IPS-20b (cell line): ENCODE results near the gene CFAP99.
A peak's percentile ranks its signal among the peaks of the same experiment; 100 is the strongest.

Source experiments
- H3K27ac ChIP-seq: one replicate; pipeline ENCODE4 v1.5.1; 2013; ENCODE audit warnings: low read length
- H3K27me3 ChIP-seq: 2 replicates; pipeline ENCODE4 v1.6.1; 2013; ENCODE audit warnings: mild to moderate bottlenecking, low read length, inconsistent platforms; ENCODE audit not compliant: insufficient read depth
- H3K36me3 ChIP-seq: 2 replicates; pipeline ENCODE4 v1.6.1; 2013; ENCODE audit warnings: low read depth, mild to moderate bottlenecking, inconsistent platforms, low read length, moderate library complexity; ENCODE audit not compliant: insufficient read depth
- H3K4me1 ChIP-seq: 2 replicates; pipeline ENCODE4 v1.6.1; 2013; ENCODE audit warnings: mild to moderate bottlenecking, control low read depth, inconsistent platforms, low read length, moderate library complexity; ENCODE audit not compliant: insufficient read depth
- H3K4me3 ChIP-seq: 2 replicates; pipeline ENCODE4 v1.5.1; 2013; ENCODE audit warnings: mild to moderate bottlenecking, low read length, inconsistent platforms
- H3K9ac ChIP-seq: 2 replicates; pipeline ENCODE4 v1.6.1; 2013; ENCODE audit warnings: low read depth, mild to moderate bottlenecking, inconsistent platforms, low read length, moderate library complexity
- H3K9me3 ChIP-seq: 2 replicates; pipeline ENCODE4 v1.6.1; 2013; ENCODE audit warnings: mild to moderate bottlenecking, low read depth, low read length, inconsistent platforms; ENCODE audit not compliant: insufficient read depth

The CFAP99 gene

GRCh38 chr4:2470791-2471190 is 52.0 kb downstream of the CFAP99 start:
- Histone ChIP-seq H3K9me3 (no peaks in the 10 kb centered on the region), H3K9ac (peak overlapping the region; percentile 96; the same call in 1 of the 2 replicates), H3K36me3 (peaks cover 31% of the 10 kb centered on the region), H3K27ac (no peak overlapping the region), H3K27me3 (no peaks in the 10 kb centered on the region), H3K4me3 (peak overlapping the region; percentile 95), H3K4me1 (peaks cover 3% of the 10 kb centered on the region)

DNA sequence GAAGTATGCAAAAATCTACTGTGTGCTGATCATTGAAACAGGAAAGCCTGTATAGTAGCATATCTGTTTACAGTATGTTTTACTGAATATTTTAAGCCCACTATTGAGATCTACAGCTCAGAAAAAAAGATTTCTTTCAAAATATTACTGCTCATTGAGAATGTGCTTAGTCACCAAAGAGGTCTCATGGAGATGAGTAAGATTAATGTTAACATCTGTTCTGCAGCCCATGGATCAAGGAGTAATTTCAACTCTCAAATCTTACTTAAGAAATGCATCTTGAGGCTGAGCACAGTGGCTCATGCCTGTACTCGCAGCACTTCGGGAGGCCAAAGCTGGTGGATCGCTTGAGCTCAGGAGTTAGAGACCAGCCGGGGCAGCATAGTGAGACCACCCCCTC is 53.4 kb downstream of the CFAP99 start:
- no peak overlapping the region for H3K27ac ChIP-seq
- no peaks in the 10 kb centered on the region for H3K27me3 ChIP-seq
- H3K9ac ChIP-seq, result no peak overlapping the region
- no peak overlapping the region for H3K4me3 ChIP-seq
- H3K9me3 ChIP-seq, result no peaks in the 10 kb centered on the region
- H3K36me3 ChIP-seq, result peaks cover 37% of the 10 kb centered on the region
- peaks cover 3% of the 10 kb centered on the region for H3K4me1 ChIP-seq

DNA sequence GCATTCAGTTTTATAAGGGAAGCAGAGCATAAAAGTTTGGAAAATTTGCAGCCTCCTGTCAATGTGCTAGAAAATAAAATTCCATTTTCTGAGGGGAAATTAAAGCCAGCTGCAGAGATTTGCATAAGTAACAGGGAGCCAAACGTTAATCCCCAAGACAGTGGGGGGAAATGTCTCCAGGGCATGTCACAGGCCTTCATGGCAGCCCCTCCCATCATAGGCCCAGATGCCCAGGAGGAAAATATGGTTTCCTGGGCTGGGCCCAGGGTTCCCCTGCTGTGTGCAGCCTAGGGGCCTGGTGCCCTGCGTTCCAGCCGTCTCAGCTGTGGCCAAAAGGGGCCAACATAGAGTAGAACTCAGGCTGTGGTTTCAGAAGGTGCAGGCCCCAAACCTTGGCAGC is 59.5 kb downstream of the CFAP99 start:
- no peak overlapping the region for H3K9ac ChIP-seq
- no peaks in the 10 kb centered on the region for H3K27me3 ChIP-seq
- no peak overlapping the region for H3K27ac ChIP-seq
- H3K4me3 ChIP-seq, result no peak overlapping the region
- H3K9me3 ChIP-seq, result no peaks in the 10 kb centered on the region
- peaks cover 20% of the 10 kb centered on the region; the same call in 1 of the 2 replicates for H3K4me1 ChIP-seq
- peaks cover 18% of the 10 kb centered on the region; the same call in 1 of the 2 replicates for H3K36me3 ChIP-seq

GRCh38 chr4:2480649-2481048 is 61.9 kb downstream of the CFAP99 start:
- Histone ChIP-seq H3K27me3 (no peaks in the 10 kb centered on the region), H3K9ac (no peak overlapping the region), H3K36me3 (peaks cover 15% of the 10 kb centered on the region; the same call in 1 of the 2 replicates), H3K27ac (no peak overlapping the region), H3K4me1 (peaks cover 20% of the 10 kb centered on the region; the same call in 1 of the 2 replicates), H3K4me3 (no peak overlapping the region), H3K9me3 (no peaks in the 10 kb centered on the region)

DNA sequence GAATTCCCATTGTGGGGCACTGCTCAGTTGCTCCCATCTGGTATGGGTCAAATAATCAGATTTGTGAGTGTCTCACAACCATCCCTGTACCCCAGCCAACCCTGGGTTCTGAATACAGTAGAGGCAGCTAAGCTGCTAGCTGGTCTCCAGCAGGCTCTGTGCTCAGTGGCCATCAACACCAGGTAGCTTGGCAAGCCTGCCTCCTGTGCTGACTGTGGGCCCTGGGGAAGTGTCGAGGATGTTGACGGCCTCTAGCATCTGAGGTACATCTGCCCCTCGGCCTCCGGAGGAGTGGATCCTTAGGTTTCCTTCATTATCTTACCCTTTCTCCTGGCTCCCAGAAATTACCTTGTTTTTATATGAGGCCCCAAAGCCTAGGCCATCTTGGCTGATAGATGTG is 63.4 kb downstream of the CFAP99 start:
- H3K27ac ChIP-seq, result no peak overlapping the region
- peaks cover 20% of the 10 kb centered on the region; the same call in 1 of the 2 replicates for H3K4me1 ChIP-seq
- H3K9ac ChIP-seq, result no peak overlapping the region
- no peaks in the 10 kb centered on the region for H3K9me3 ChIP-seq
- no peaks in the 10 kb centered on the region for H3K27me3 ChIP-seq
- no peak overlapping the region for H3K4me3 ChIP-seq
- H3K36me3 ChIP-seq, result peaks cover 8% of the 10 kb centered on the region; the same call in 1 of the 2 replicates

DNA sequence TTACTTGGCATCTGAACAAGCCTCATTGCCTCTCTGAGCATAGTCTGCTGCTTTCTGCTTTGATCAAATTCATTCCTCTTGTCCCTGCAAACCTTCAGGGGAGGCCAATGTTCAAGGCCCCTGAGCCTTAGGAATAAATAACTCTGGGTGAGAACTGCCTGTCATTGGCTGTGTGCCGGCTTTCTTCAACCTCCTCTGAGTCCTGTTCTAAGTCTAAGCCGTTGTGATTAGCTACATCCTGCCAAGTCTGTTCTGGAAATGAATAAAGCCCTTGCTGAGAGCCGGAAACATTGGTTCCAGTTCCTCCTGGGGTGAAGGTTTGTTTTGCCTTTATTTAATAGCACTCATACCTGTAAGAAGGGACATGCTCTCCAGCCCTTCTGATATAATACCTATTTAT is 63.9 kb downstream of the CFAP99 start:
- Histone ChIP-seq H3K27me3 (no peaks in the 10 kb centered on the region), H3K4me1 (peaks cover 18% of the 10 kb centered on the region; the same call in 1 of the 2 replicates), H3K4me3 (no peak overlapping the region), H3K27ac (no peak overlapping the region), H3K9me3 (no peaks in the 10 kb centered on the region), H3K9ac (no peak overlapping the region), H3K36me3 (peaks cover 8% of the 10 kb centered on the region; the same call in 1 of the 2 replicates)

GRCh38 chr4:2483237-2483636 is 64.5 kb downstream of the CFAP99 start:
- Histone ChIP-seq H3K4me3 (no peak overlapping the region), H3K27me3 (no peaks in the 10 kb centered on the region), H3K27ac (no peak overlapping the region), H3K36me3 (peaks cover 8% of the 10 kb centered on the region; the same call in 1 of the 2 replicates), H3K4me1 (peaks cover 14% of the 10 kb centered on the region; the same call in 1 of the 2 replicates), H3K9me3 (no peaks in the 10 kb centered on the region), H3K9ac (no peak overlapping the region)

DNA sequence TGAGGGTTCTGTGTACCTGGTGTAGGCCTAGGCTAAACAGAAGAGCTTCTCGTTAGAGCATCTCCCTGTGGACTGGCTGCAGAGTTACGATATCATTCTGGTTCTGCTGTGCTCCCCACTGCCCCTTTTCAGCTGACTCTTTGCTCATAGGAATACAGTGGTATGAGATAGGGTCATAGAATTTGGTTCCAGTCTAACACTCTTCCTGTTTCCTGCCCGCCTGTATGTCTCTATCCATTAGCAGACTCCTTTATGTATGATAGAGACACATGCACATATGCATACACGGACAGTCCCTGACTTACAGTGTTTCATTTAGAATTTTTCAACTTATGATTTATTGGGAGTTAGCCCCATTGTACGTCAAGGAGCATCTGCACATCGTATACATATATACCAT is 65.4 kb downstream of the CFAP99 start:
- Histone ChIP-seq H3K9ac (no peak overlapping the region), H3K27me3 (no peaks in the 10 kb centered on the region), H3K36me3 (peaks cover 8% of the 10 kb centered on the region; the same call in 1 of the 2 replicates), H3K4me3 (no peak overlapping the region), H3K9me3 (no peaks in the 10 kb centered on the region), H3K4me1 (peaks cover 12% of the 10 kb centered on the region; the same call in 1 of the 2 replicates), H3K27ac (no peak overlapping the region)

- no peak overlapping the region for H3K27ac ChIP-seq
- H3K27me3 ChIP-seq, result no peaks in the 10 kb centered on the region
- H3K9me3 ChIP-seq, result no peaks in the 10 kb centered on the region
- H3K36me3 ChIP-seq, result peaks cover 15% of the 10 kb centered on the region
- H3K9ac ChIP-seq, result no peak overlapping the region
- H3K4me3 ChIP-seq, result no peak overlapping the region
- H3K4me1 ChIP-seq, result peaks cover 12% of the 10 kb centered on the region; the same call in 1 of the 2 replicates
Measured at GRCh38 chr4:2484993-2485392, 66.2 kb downstream of the CFAP99 start.

DNA sequence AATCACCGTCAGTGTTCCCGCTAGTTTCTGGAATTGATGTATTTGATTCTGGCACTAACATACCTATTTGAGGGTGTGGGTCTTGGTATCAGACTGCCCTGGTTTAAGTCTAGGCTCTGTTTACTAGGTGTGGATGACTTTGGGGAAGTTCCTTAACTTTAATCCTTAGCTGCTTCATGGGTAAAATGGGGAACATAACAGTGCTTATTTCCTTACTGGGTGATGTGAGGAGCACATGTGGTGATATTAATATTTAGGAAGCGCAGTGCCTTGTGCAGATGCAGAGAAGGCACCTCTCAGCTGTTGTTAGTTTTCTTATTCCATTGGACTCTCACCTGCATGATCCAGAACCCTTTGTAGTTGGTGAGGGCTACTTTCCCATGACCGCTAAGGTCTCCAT is 67.2 kb downstream of the CFAP99 start:
- H3K9me3 ChIP-seq, result no peaks in the 10 kb centered on the region
- H3K4me1 ChIP-seq, result peaks cover 12% of the 10 kb centered on the region; the same call in 1 of the 2 replicates
- no peaks in the 10 kb centered on the region for H3K27me3 ChIP-seq
- H3K36me3 ChIP-seq, result peaks cover 20% of the 10 kb centered on the region
- no peak overlapping the region for H3K9ac ChIP-seq
- no peak overlapping the region for H3K27ac ChIP-seq
- H3K4me3 ChIP-seq, result no peak overlapping the region

DNA sequence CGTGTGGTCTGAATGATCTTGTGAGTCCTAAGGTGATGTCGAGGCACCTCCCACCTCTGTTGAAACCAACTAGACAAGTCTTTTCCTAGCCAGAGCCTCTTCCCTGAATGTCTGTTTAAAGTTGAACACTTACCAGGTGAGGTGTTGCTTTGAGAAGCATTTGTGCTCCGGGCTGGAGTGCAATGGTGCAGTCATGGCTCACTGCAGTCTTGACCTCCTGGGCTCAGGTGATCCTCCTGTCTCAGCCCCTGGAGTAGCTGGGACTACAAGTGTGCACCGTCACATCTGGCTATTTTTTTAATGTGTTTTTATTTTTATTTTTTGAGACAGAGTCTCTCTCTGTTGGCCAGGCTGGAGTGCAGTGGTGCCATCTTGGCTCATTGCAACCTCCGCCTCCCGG is 68.2 kb downstream of the CFAP99 start:
- H3K4me3 ChIP-seq, result no peak overlapping the region
- peaks cover 6% of the 10 kb centered on the region; the same call in 1 of the 2 replicates for H3K4me1 ChIP-seq
- no peaks in the 10 kb centered on the region for H3K27me3 ChIP-seq
- peaks cover 27% of the 10 kb centered on the region for H3K36me3 ChIP-seq
- no peak overlapping the region for H3K9ac ChIP-seq
- no peaks in the 10 kb centered on the region for H3K9me3 ChIP-seq
- no peak overlapping the region for H3K27ac ChIP-seq

DNA sequence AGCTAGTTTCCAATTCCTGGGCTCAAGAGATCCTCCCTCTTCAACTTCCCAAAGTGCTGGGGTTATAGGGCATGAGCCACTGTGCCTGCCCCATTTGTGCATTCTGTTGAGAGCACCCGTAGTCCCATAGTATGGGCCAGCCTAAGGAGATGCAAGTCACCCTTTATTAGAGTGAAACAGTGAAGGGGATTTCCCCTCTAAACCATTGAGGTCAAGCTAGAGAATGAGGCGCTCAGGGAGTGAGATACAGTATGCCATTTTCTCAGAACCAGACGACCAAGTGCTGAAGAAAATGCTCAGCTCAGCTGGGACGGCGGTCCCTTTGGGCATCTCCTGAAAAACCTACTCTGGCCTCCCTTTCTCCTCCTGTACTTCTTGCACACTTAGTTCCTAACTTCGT is 68.9 kb downstream of the CFAP99 start:
- no peak overlapping the region for H3K9ac ChIP-seq
- no peak overlapping the region for H3K4me3 ChIP-seq
- no peaks in the 10 kb centered on the region for H3K4me1 ChIP-seq
- no peaks in the 10 kb centered on the region for H3K27me3 ChIP-seq
- H3K27ac ChIP-seq, result no peak overlapping the region
- H3K36me3 ChIP-seq, result peaks cover 33% of the 10 kb centered on the region
- no peaks in the 10 kb centered on the region for H3K9me3 ChIP-seq
